IMR-90 (cell line): ENCODE measurements around the gene PPM1D. TPM values are rescaled to one million over a fixed set of nuclear protein-coding genes. Genes with fewer than 3 reads are reported as not detected.
"Not testable (repeated sequence)": the region's sequence is repeated elsewhere in the genome, so short reads cannot be mapped to it uniquely, and the experiment has no call there.

ENCODE experiments used
- ATAC-seq: fragments of 200-7000 bp; cut with Tn5 transposase; 2 replicates; pipeline ENCODE4 v1.9.1; 2020; ENCODE audit warnings: low read depth, mild to moderate bottlenecking, moderate library complexity
- BruUV-seq: library from RNA; stranded (reverse); fragments of 400-500 nt; replicated peaks from 2 replicates; lab custom pipeline; 2021; lab: Mats Ljungman, UMichigan
- CTCF ChIA-PET: fragments of 300-600 bp; formaldehyde crosslinking; extraction: SDS; loops from one replicate; lab custom pipeline; 2021; ENCODE audit warnings: antibody characterized with exemption; lab: Yijun Ruan, JAX
- POLR2A ChIA-PET: fragments of 300-600 bp; sonication (Branson Sonifier 250); formaldehyde crosslinking; loops from one replicate; lab custom pipeline; 2022; ENCODE audit warnings: antibody characterized with exemption; ENCODE audit not compliant: unreplicated experiment; lab: Charles Lee
- DNase-seq: peaks from one replicate; pipeline ENCODE4 v3.0.0; 2013
- H2AFZ ChIP-seq: replicated peaks from 2 replicates; pipeline ENCODE3; 2013; ENCODE audit warnings: low read length, mild to moderate bottlenecking; ENCODE audit not compliant: poor library complexity
- H2AK5ac ChIP-seq: 2 replicates; pipeline ENCODE4 v1.6.1; 2013; ENCODE audit warnings: low read depth, low read length, inconsistent platforms
- H2AK9ac ChIP-seq: replicated peaks from 2 replicates; pipeline ENCODE3; 2013; ENCODE audit warnings: mild to moderate bottlenecking, low read depth, low read length, moderate library complexity; ENCODE audit not compliant: poor library complexity
- H2BK120ac ChIP-seq: 2 replicates; pipeline ENCODE4 v1.6.1; 2013; ENCODE audit warnings: low read depth, low read length, inconsistent platforms
- H2BK15ac ChIP-seq: 3 replicates; pipeline ENCODE4 v1.6.1; 2013; ENCODE audit warnings: low read depth, low read length, inconsistent platforms
- H2BK20ac ChIP-seq: 2 replicates; pipeline ENCODE4 v1.6.1; 2013; ENCODE audit warnings: low read depth, mild to moderate bottlenecking, inconsistent platforms, low read length, moderate library complexity
- H2BK5ac ChIP-seq: 2 replicates; pipeline ENCODE4 v1.6.1; 2013; ENCODE audit warnings: mild to moderate bottlenecking, low read depth, low read length, inconsistent platforms; ENCODE audit not compliant: poor library complexity, severe bottlenecking
- H3K14ac ChIP-seq: replicated peaks from 2 replicates; pipeline ENCODE4 v1.6.1; 2013; ENCODE audit warnings: low read depth, low read length, inconsistent platforms
- H3K18ac ChIP-seq: 2 replicates; pipeline ENCODE4 v1.6.1; 2013; ENCODE audit warnings: low read depth, low read length, control low read depth
- H3K23ac ChIP-seq: 2 replicates; pipeline ENCODE4 v1.6.1; 2013; ENCODE audit warnings: low read depth, low read length, inconsistent platforms
- H3K27ac ChIP-seq: 2 replicates; pipeline ENCODE4 v1.5.1; 2013; ENCODE audit warnings: mild to moderate bottlenecking, control low read depth, low read length; ENCODE audit not compliant: insufficient read depth
- H3K27me3 ChIP-seq: 2 replicates; pipeline ENCODE4 v1.6.1; 2013; ENCODE audit warnings: low read length; ENCODE audit not compliant: control insufficient read depth, insufficient read depth
- H3K36me3 ChIP-seq: 2 replicates; pipeline ENCODE4 v1.6.1; 2013; ENCODE audit warnings: low read length, mixed read lengths; ENCODE audit not compliant: control insufficient read depth, insufficient read depth
- H3K4ac ChIP-seq: 2 replicates; pipeline ENCODE4 v1.6.1; 2013; ENCODE audit warnings: low read depth, low read length, inconsistent platforms
- H3K4me1 ChIP-seq: 2 replicates; pipeline ENCODE4 v1.6.1; 2013; ENCODE audit warnings: low read length, mixed read lengths; ENCODE audit not compliant: control insufficient read depth, insufficient read depth
- H3K4me2 ChIP-seq: 2 replicates; pipeline ENCODE4 v1.6.1; 2013; ENCODE audit warnings: low read depth, mild to moderate bottlenecking, control low read depth, low read length, moderate library complexity
- H3K4me3 ChIP-seq: 2 replicates; pipeline ENCODE4 v1.5.1; 2013; ENCODE audit warnings: low read depth, mild to moderate bottlenecking, control low read depth, low read length, moderate library complexity; ENCODE audit not compliant: insufficient read depth
- H3K56ac ChIP-seq: 2 replicates; pipeline ENCODE4 v1.6.1; 2013; ENCODE audit warnings: low read length, inconsistent platforms; ENCODE audit not compliant: insufficient read depth; ENCODE audit errors: extremely low read depth
- H3K79me1 ChIP-seq, 2 experiments: 2 replicates each; pipeline ENCODE4 v1.6.1; 2013; ENCODE audit warnings: low read length in 2 of 2, inconsistent platforms in 1 of 2, low read depth in 1 of 2
- H3K9ac ChIP-seq: 2 replicates; pipeline ENCODE4 v1.6.1; 2013; ENCODE audit warnings: low read depth, low read length, control low read depth
- H3K9me1 ChIP-seq: 2 replicates; pipeline ENCODE4 v1.6.1; 2013; ENCODE audit warnings: low read length, inconsistent platforms; ENCODE audit not compliant: insufficient read depth
- H3K9me3 ChIP-seq: 2 replicates; pipeline ENCODE4 v1.6.1; 2013; ENCODE audit warnings: low read length; ENCODE audit not compliant: control insufficient read depth, insufficient read depth
- H4K20me1 ChIP-seq: 2 replicates; pipeline ENCODE4 v1.6.1; 2013; ENCODE audit warnings: low read length, inconsistent platforms; ENCODE audit not compliant: insufficient read depth
- H4K5ac ChIP-seq: 2 replicates; pipeline ENCODE4 v1.6.1; 2013; ENCODE audit warnings: mild to moderate bottlenecking, low read depth, low read length, control low read depth
- H4K8ac ChIP-seq, 2 experiments: 2 replicates each; pipeline ENCODE4 v1.6.1; 2013; ENCODE audit warnings: low read depth in 2 of 2, low read length in 2 of 2, control low read depth in 1 of 2, inconsistent platforms in 1 of 2
- H4K91ac ChIP-seq: 2 replicates; pipeline ENCODE4 v1.6.1; 2013; ENCODE audit warnings: low read depth, low read length, inconsistent platforms; ENCODE audit not compliant: insufficient read depth
- WGBS, 2 experiments: methylation state at CpG; one replicate each; pipeline versions ENCODE4 v1.1.5 to v1.1.7; 2013; ENCODE audit warnings: missing lambda C conversion rate in 2 of 2; ENCODE audit not compliant: insufficient read length in 1 of 2; ENCODE audit errors: extremely low coverage in 2 of 2; 5-methylcytosine and 5-hydroxymethylcytosine counted together
- dilution Hi-C: fragments of 300-500 bp; cut with HindIII; formaldehyde crosslinking; loops from one replicate; pipeline ENCODE4 v1.14.3; 2018; ENCODE audit warnings: low sequenced_read_pairs; ENCODE audit not compliant: unreplicated experiment
- in situ Hi-C: fragments of 300-500 bp; cut with MboI; formaldehyde crosslinking; loops from 3 replicates; pipeline ENCODE4 v1.14.3; 2019; ENCODE audit warnings: low sequenced_read_pairs, inconsistent platforms, mixed read lengths
- intact Hi-C: fragments of 100-400 bp; cut with micrococcal nuclease; formaldehyde crosslinking; loops from 2 replicates; pipeline ENCODE4 v1.10.0; 2022
- polyA plus RNA-seq, 3 experiments: library from polyadenylated mRNA; depleted of rRNA; stranded (reverse); fragments of >200 nt; gene quantifications; 2 replicates each; pipeline ENCODE4 v1.2.3, GENCODE V29; 2012; ENCODE audit warnings: low replicate concordance in 1 of 3
- total RNA-seq: library from RNA; depleted of rRNA; stranded (reverse); fragments of >200 nt; gene quantifications from 2 replicates; pipeline ENCODE4 v1.2.3, GENCODE V29; 2012

Gene PPM1D
- total and polyA plus RNA-seq, 2 of the 4 experiments (the other 2 are of a cell fraction), result 5.5 to 16.1 TPM

GRCh38 chr17:60611321-60611720 lies 11.3 kb downstream of the PPM1D start:
- H3K4me3 ChIP-seq, H3K4me2 ChIP-seq, intact Hi-C loops, ATAC-seq, H3K9me3 ChIP-seq, H3K56ac ChIP-seq, H3K27me3 ChIP-seq, in situ Hi-C loops, dilution Hi-C loops, H2BK5ac ChIP-seq, H2BK15ac ChIP-seq, H3K36me3 ChIP-seq, DNase-seq, H4K91ac ChIP-seq, H3K9ac ChIP-seq, POLR2A ChIA-PET, CTCF ChIA-PET, H2AK5ac ChIP-seq, H2BK20ac ChIP-seq, H3K14ac ChIP-seq, H3K27ac ChIP-seq, H3K9me1 ChIP-seq, BruUV-seq, H4K5ac ChIP-seq, H2AFZ ChIP-seq, H4K8ac ChIP-seq, H3K18ac ChIP-seq, H3K4ac ChIP-seq, H2BK120ac ChIP-seq, H2AK9ac ChIP-seq: not testable (repeated sequence)
- H3K79me1 ChIP-seq, result peaks cover 17 to 59% of the 10 kb centered on the region in 2 experiments
- 100% methylated on average over 2 of the region's 5 CpGs; no CpG with 5 or more reads in 1 of the 2 experiments for WGBS, 2 experiments
- peaks cover 10% of the 10 kb centered on the region for H3K4me1 ChIP-seq
- peaks cover 32% of the 10 kb centered on the region for H4K20me1 ChIP-seq
- H3K23ac ChIP-seq, result peak overlapping the region; percentile 50; the same call in 1 of the 2 replicates
